GM19395 (cell line): ENCODE results near the gene ZBED1.
"Not testable (repeated sequence)": the region's sequence is repeated elsewhere in the genome, so short reads cannot be mapped to it uniquely, and the experiment has no call there.

Experiments used
- ATAC-seq: cut with Tn5 transposase; IDR thresholded peaks from one replicate; pipeline ENCODE4 v1.9.1; 2021; ENCODE audit warnings: mild to moderate bottlenecking, moderate library complexity; ENCODE audit not compliant: unreplicated experiment

The ZBED1 gene

GRCh38 chrX:2498781-2499302 is 1.9 kb downstream of the ZBED1 start:
- no peak for ATAC-seq

- ATAC-seq: no peak
Measured at GRCh38 chrX:2497961-2498780, 2.6 kb downstream of the ZBED1 start.

- ATAC-seq: no peak
Measured at GRCh38 chrX:2495595-2495994, 5.2 kb downstream of the ZBED1 start.

GRCh38 chrX:2492531-2493218 is 8.1 kb downstream of the ZBED1 start:
- ATAC-seq: no peak

GRCh38 chrX:2490634-2491033 is 10.1 kb downstream of the ZBED1 start:
- ATAC-seq: no peak

GRCh38 chrX:2489446-2490445 is 11.0 kb downstream of the ZBED1 start:
- ATAC-seq: no peak

GRCh38 chrX:2488621-2489285 is 12.0 kb downstream of the ZBED1 start:
- ATAC-seq: no peak

GRCh38 chrX:2487366-2487765 is 13.4 kb downstream of the ZBED1 start:
- no peak for ATAC-seq

- ATAC-seq: no peak
Measured at GRCh38 chrX:2486476-2487133, 14.2 kb downstream of the ZBED1 start.

- no peak for ATAC-seq
Measured at GRCh38 chrX:2485789-2486345, 14.9 kb downstream of the ZBED1 start.

- ATAC-seq: no peak
Measured at GRCh38 chrX:2484721-2485648, 15.8 kb downstream of the ZBED1 start.

- no peak for ATAC-seq
Measured at GRCh38 chrX:2484256-2484655, 16.5 kb downstream of the ZBED1 start.

GRCh38 chrX:2483398-2484060 is 17.2 kb downstream of the ZBED1 start:
- no peak for ATAC-seq

GRCh38 chrX:2481597-2481996 is 19.2 kb downstream of the ZBED1 start:
- not testable (repeated sequence) for ATAC-seq

- not testable (repeated sequence) for ATAC-seq
Measured at GRCh38 chrX:2479982-2480381, 20.8 kb downstream of the ZBED1 start.

- ATAC-seq: no peak
Measured at GRCh38 chrX:2479420-2479780, 21.4 kb downstream of the ZBED1 start.

- ATAC-seq: no peak
Measured at GRCh38 chrX:2478546-2479419, 22.0 kb downstream of the ZBED1 start.
